Natural killer cell (primary cell): ENCODE results near the gene MED12L. TPM values are rescaled to one million over a fixed set of nuclear protein-coding genes. Genes with fewer than 3 reads are reported as not detected.

Experiments used
- ATAC-seq, 3 donors: fragments of 150-1000 bp in 2 of 3; fragments of 200-7000 bp in 1 of 3; cut with Tn5 transposase; 1 replicate in 1 of 3; 2 replicates in 2 of 3; pipeline ENCODE4 v1.10.0; 2021; ENCODE audit warnings: mild to moderate bottlenecking in 2 of 3, moderate library complexity in 2 of 3
- DNase-seq, 2 donors: peaks; one replicate each; pipeline versions ENCODE4 v3.0.0 to v3.0.0-alpha.2; 2013 to 2021; ENCODE audit warnings: mixed read lengths in 1 of 2
- H3K27ac ChIP-seq: one replicate; pipeline ENCODE4 v1.5.1; 2013; ENCODE audit warnings: mild to moderate bottlenecking, low read length
- H3K27me3 ChIP-seq: one replicate; pipeline ENCODE4 v1.6.1; 2013; ENCODE audit warnings: low read length; ENCODE audit not compliant: control insufficient read depth, insufficient read depth
- H3K36me3 ChIP-seq: one replicate; pipeline ENCODE4 v1.6.1; 2013; ENCODE audit warnings: low read length; ENCODE audit not compliant: control insufficient read depth, insufficient read depth
- H3K4me1 ChIP-seq: one replicate; pipeline ENCODE4 v1.6.1; 2013; ENCODE audit warnings: low read length; ENCODE audit not compliant: control insufficient read depth, insufficient read depth
- H3K4me3 ChIP-seq: one replicate; pipeline ENCODE4 v1.5.1; 2013; ENCODE audit warnings: low read length
- H3K9me3 ChIP-seq: one replicate; pipeline ENCODE4 v1.6.1; 2013; ENCODE audit warnings: low read length; ENCODE audit not compliant: control insufficient read depth, insufficient read depth
- H3K27ac Mint-ChIP-seq, 2 donors: one replicate each; pipeline ENCODE4 v1.8.0; 2022; ENCODE audit warnings: mild to moderate bottlenecking in 2 of 2, mixed read lengths in 2 of 2, moderate library complexity in 1 of 2
- H3K27me3 Mint-ChIP-seq, 2 donors: one replicate each; pipeline ENCODE4 v1.8.0; 2022; ENCODE audit warnings: low read depth in 2 of 2, mixed read lengths in 2 of 2
- H3K36me3 Mint-ChIP-seq: one replicate; pipeline ENCODE4 v1.8.0; 2022; ENCODE audit warnings: mixed read lengths
- H3K4me1 Mint-ChIP-seq, 2 donors: one replicate each; pipeline ENCODE4 v1.8.0; 2022; ENCODE audit warnings: mixed read lengths in 2 of 2
- H3K4me3 Mint-ChIP-seq: one replicate; pipeline ENCODE4 v1.8.0; 2022; ENCODE audit warnings: mild to moderate bottlenecking, moderate library complexity, mixed read lengths
- H3K9me3 Mint-ChIP-seq, 2 donors: one replicate each; pipeline ENCODE4 v1.8.0; 2022; ENCODE audit warnings: mixed read lengths in 2 of 2
- WGBS: methylation state at CpG from one replicate; pipeline ENCODE4 v1.1.7; 2013; ENCODE audit warnings: missing lambda C conversion rate; ENCODE audit not compliant: insufficient coverage; 5-methylcytosine and 5-hydroxymethylcytosine counted together
- intact Hi-C: fragments of 100-400 bp; cut with micrococcal nuclease; formaldehyde crosslinking; loops from one replicate; pipeline ENCODE4 v1.14.2; 2022
- total RNA-seq, 4 donors: library from RNA; stranded (reverse); fragments of 120-200 nt in 1 of 4; gene quantifications; one replicate each; pipeline versions ENCODE4 v1.2.3 to v1.2.4, GENCODE V29; 2013 to 2022
- TF ChIP-seq, protein P1 (sequence below): fragments of 200-600 bp; IDR thresholded peaks from one replicate; pipeline ENCODE4 v1.8.0; 2022; ENCODE audit warnings: antibody characterized with exemption

The MED12L gene
- total RNA-seq, 3 donors from 2014 or later (not counting 1 experiment from before 2014, with no cell fraction given) = 3.0 to 6.5 (median 3.0) TPM

DNA sequence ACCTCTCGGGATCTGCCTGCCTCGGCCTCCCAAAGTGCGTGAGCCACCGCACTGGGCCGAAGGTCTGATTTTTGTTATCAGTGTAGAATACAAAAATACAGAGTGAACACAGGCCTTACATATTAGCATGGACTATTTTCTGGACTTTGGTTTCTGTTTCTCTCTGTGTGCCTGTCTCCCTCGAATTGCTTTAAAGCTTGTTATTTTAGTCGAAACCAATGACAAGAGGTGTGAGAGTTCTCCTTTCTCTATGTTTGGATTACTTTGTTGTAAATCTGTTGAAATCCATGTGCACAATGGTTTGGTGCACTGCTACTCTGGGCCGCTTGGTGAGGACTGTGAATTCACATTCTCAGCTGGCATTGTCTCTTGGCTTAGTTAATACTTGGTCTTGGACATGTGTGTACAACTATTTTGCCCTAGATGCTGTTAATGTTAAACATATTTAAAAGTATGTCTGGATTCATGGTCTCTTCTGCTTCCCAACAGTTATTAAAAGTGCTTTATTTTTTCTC is 23.9 kb downstream of the MED12L start:
- TF ChIP-seq, protein P1, sequence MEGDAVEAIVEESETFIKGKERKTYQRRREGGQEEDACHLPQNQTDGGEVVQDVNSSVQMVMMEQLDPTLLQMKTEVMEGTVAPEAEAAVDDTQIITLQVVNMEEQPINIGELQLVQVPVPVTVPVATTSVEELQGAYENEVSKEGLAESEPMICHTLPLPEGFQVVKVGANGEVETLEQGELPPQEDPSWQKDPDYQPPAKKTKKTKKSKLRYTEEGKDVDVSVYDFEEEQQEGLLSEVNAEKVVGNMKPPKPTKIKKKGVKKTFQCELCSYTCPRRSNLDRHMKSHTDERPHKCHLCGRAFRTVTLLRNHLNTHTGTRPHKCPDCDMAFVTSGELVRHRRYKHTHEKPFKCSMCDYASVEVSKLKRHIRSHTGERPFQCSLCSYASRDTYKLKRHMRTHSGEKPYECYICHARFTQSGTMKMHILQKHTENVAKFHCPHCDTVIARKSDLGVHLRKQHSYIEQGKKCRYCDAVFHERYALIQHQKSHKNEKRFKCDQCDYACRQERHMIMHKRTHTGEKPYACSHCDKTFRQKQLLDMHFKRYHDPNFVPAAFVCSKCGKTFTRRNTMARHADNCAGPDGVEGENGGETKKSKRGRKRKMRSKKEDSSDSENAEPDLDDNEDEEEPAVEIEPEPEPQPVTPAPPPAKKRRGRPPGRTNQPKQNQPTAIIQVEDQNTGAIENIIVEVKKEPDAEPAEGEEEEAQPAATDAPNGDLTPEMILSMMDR = no peak
- Mint-ChIP-seq H3K4me3 (no peak overlapping the region), H3K27ac (no peak overlapping the region), H3K9me3 (no peaks in the 10 kb centered on the region), H3K36me3 (no peaks in the 10 kb centered on the region), H3K27me3 (no peaks in the 10 kb centered on the region), H3K4me1 (peaks cover 0 to 4% of the 10 kb centered on the region in 2 donors)
- no peak for DNase-seq
- no peaks in the 10 kb centered on the region for H3K27me3 ChIP-seq
- no peaks in the 10 kb centered on the region for H3K36me3 ChIP-seq
- intact Hi-C loops = no loop called here
- H3K9me3 ChIP-seq = no peaks in the 10 kb centered on the region
- H3K4me1 ChIP-seq = no peaks in the 10 kb centered on the region
- H3K4me3 ChIP-seq = no peak overlapping the region
- WGBS = 80% methylated on average over 8 of the region's 8 CpGs
- H3K27ac ChIP-seq = no peak overlapping the region
- ATAC-seq = no peak

DNA sequence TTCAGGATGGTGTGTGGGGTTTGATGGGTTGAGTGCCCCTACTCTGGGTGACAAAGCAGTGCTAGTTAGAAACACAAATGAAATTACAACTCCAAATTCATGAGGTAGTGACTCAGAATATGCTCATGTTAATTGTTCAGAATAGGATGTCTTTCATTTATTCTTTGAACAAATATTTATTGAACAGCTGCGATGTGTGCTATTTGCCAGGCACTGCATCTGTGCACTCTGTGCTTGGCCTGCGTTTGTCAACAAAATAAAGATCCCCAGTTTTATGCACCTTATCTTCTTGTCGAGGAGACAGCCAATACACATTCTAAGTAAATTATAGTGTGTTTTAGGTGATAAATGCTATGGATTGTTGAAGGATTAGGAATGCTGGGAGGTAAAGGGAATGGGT is 27.3 kb downstream of the MED12L start:
- no peaks in the 10 kb centered on the region for H3K9me3 Mint-ChIP-seq
- Histone ChIP-seq H3K27ac (no peak overlapping the region), H3K4me3 (no peak overlapping the region), H3K4me1 (no peaks in the 10 kb centered on the region), H3K27me3 (no peaks in the 10 kb centered on the region), H3K36me3 (no peaks in the 10 kb centered on the region), H3K9me3 (no peaks in the 10 kb centered on the region)
- no peak for ATAC-seq
- no peaks in the 10 kb centered on the region for H3K27me3 Mint-ChIP-seq
- no peak for DNase-seq
- peaks cover 0 to 4% of the 10 kb centered on the region in 2 donors for H3K4me1 Mint-ChIP-seq
- H3K27ac Mint-ChIP-seq = no peak overlapping the region
- no peaks in the 10 kb centered on the region for H3K36me3 Mint-ChIP-seq
- intact Hi-C loops = no loop called here
- TF ChIP-seq, protein P1 = no peak
- 96% methylated on average over 2 of the region's 3 CpGs for WGBS
- H3K4me3 Mint-ChIP-seq = no peak overlapping the region

DNA sequence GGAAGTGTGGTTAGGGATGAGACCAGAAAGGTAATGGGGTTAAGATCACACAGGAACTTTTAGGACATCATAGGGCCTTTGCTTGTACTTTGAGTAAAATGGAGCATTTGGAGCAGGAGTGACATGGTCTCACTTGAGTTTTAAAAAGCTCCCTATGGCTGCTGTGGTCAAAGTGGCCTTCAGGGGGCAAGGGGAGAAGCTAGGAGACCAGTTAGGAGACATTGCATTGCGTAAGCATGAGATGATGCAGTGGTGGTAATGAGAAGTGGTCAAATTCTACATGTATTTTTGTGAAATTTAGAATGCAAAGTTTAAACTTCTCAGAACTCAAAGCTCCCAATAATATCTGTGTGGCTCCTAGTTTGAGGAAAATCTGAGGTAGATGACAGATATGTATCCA is 27.9 kb downstream of the MED12L start:
- WGBS = 81% methylated on average over 1 of the region's 1 CpG
- no peaks in the 10 kb centered on the region for H3K9me3 Mint-ChIP-seq
- H3K9me3 ChIP-seq = no peaks in the 10 kb centered on the region
- ATAC-seq (no peak), DNase-seq (no peak)
- H3K36me3 ChIP-seq = no peaks in the 10 kb centered on the region
- H3K27ac Mint-ChIP-seq = no peak overlapping the region
- H3K27me3 ChIP-seq = no peaks in the 10 kb centered on the region
- no peak overlapping the region for H3K4me3 ChIP-seq
- no peaks in the 10 kb centered on the region for H3K4me1 ChIP-seq
- no peak overlapping the region for H3K4me3 Mint-ChIP-seq
- no peaks in the 10 kb centered on the region for H3K27me3 Mint-ChIP-seq
- intact Hi-C loops = no loop called here
- no peaks in the 10 kb centered on the region for H3K36me3 Mint-ChIP-seq
- peaks cover 0 to 4% of the 10 kb centered on the region in 2 donors for H3K4me1 Mint-ChIP-seq
- no peak overlapping the region for H3K27ac ChIP-seq
- TF ChIP-seq, protein P1 = no peak

DNA sequence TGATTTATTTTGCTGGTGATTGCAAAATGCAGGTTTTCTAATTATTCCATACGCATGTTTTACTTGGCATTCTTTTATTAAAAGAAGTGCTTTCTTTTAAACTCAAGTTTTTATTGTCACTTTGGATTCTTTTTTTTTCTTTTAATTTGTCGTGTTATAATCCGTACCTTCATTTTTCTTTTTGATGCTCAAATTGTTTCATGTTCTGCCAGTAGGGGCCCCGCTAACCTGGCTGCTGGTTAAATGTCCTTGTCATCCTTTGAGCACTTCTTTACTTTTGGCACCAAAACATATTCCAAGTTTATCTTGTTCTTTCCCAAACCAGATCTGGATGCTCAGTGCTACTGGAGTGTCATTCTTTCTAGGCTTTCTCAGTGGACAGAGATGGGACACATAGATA is 31.6 kb downstream of the MED12L start:
- H3K36me3 ChIP-seq = no peaks in the 10 kb centered on the region
- H3K27me3 ChIP-seq = no peaks in the 10 kb centered on the region
- 97% methylated on average over 4 of the region's 4 CpGs for WGBS
- H3K9me3 Mint-ChIP-seq = no peaks in the 10 kb centered on the region
- intact Hi-C loops = no loop called here
- no peak overlapping the region for H3K27ac Mint-ChIP-seq
- TF ChIP-seq, protein P1 = no peak
- H3K4me1 ChIP-seq = no peaks in the 10 kb centered on the region
- no peak overlapping the region for H3K4me3 ChIP-seq
- DNase-seq (no peak), ATAC-seq (no peak)
- H3K4me3 Mint-ChIP-seq = no peak overlapping the region
- no peaks in the 10 kb centered on the region for H3K36me3 Mint-ChIP-seq
- no peaks in the 10 kb centered on the region for H3K27me3 Mint-ChIP-seq
- no peaks in the 10 kb centered on the region for H3K4me1 Mint-ChIP-seq
- no peak overlapping the region for H3K27ac ChIP-seq
- H3K9me3 ChIP-seq = no peaks in the 10 kb centered on the region
